Stomach (tissue), 4 donors: ENCODE data around the gene DOP1A.

Experiments
- POLR2A ChIP-seq, 4 donors: fragments of 450-650 bp; IDR thresholded peaks; one replicate each; pipeline ENCODE4 v1.6.1; 2016; ENCODE audit warnings: antibody characterized with exemption in 4 of 4, control low read depth in 2 of 4, mild to moderate bottlenecking in 1 of 4, moderate library complexity in 1 of 4
- POLR2AphosphoS5 ChIP-seq, 3 donors: sonication (generic); formaldehyde crosslinking; IDR thresholded peaks; one replicate each; pipeline ENCODE4 v1.6.1; 2016; ENCODE audit warnings: antibody characterized with exemption in 3 of 3
- TF ChIP-seq, protein P1 (sequence below), 7 experiments: fragments of 450-650 bp in 4 of 7; fragments of 200-600 bp in 3 of 7; sonication (generic) in 3 of 7; IDR thresholded peaks; one replicate each; pipeline ENCODE4 v1.5.1; 2016 to 2019; ENCODE audit warnings: antibody characterized with exemption in 7 of 7, control low read depth in 2 of 7, mild to moderate bottlenecking in 1 of 7

GRCh38 chr6:83183082-83183828 lies 115.8 kb downstream of the DOP1A start:
- TF ChIP-seq, protein P1, sequence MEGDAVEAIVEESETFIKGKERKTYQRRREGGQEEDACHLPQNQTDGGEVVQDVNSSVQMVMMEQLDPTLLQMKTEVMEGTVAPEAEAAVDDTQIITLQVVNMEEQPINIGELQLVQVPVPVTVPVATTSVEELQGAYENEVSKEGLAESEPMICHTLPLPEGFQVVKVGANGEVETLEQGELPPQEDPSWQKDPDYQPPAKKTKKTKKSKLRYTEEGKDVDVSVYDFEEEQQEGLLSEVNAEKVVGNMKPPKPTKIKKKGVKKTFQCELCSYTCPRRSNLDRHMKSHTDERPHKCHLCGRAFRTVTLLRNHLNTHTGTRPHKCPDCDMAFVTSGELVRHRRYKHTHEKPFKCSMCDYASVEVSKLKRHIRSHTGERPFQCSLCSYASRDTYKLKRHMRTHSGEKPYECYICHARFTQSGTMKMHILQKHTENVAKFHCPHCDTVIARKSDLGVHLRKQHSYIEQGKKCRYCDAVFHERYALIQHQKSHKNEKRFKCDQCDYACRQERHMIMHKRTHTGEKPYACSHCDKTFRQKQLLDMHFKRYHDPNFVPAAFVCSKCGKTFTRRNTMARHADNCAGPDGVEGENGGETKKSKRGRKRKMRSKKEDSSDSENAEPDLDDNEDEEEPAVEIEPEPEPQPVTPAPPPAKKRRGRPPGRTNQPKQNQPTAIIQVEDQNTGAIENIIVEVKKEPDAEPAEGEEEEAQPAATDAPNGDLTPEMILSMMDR (IDR thresholded peaks at IDR 0.05) = no peak
- no peak for TF ChIP-seq POLR2AphosphoS5 (IDR thresholded peaks at IDR 0.05)
- no peak for TF ChIP-seq POLR2A (IDR thresholded peaks at IDR 0.05)
